GM20000 (cell line): ENCODE measurements around the gene RPL14.

Experiments
- DNase-seq: peaks from one replicate; pipeline ENCODE4 v3.0.0; 2012; ENCODE audit warnings: low spot score
- TF ChIP-seq, protein P1 (sequence below): IDR thresholded peaks from 2 replicates; pipeline ENCODE4 v1.5.1; 2012; ENCODE audit warnings: mild to moderate bottlenecking, control low read depth; ENCODE audit errors: extremely low read depth, missing control alignments

RPL14 gene

DNA sequence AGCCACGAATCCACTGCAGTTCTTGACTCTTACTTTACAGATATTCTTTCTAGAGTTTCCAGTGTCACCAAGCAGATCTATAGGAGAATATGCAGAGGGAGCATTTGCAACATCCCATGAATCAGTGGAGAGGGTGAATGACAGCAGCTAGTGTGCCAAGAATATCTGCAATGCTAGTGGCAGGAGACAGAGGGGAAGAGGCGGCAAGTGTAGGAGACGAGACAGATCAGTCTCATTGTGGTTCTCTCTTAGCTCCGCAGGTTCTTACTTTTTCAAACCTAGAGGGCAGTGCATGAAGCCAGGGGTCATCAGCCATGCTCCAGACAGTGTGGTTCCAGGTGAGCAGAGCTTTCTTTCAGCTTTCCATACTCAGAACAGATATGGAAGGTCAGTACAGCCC, 20.5 kb downstream of the RPL14 start:
- TF ChIP-seq, protein P1, sequence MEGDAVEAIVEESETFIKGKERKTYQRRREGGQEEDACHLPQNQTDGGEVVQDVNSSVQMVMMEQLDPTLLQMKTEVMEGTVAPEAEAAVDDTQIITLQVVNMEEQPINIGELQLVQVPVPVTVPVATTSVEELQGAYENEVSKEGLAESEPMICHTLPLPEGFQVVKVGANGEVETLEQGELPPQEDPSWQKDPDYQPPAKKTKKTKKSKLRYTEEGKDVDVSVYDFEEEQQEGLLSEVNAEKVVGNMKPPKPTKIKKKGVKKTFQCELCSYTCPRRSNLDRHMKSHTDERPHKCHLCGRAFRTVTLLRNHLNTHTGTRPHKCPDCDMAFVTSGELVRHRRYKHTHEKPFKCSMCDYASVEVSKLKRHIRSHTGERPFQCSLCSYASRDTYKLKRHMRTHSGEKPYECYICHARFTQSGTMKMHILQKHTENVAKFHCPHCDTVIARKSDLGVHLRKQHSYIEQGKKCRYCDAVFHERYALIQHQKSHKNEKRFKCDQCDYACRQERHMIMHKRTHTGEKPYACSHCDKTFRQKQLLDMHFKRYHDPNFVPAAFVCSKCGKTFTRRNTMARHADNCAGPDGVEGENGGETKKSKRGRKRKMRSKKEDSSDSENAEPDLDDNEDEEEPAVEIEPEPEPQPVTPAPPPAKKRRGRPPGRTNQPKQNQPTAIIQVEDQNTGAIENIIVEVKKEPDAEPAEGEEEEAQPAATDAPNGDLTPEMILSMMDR = no peak
- DNase-seq = no peak

DNA sequence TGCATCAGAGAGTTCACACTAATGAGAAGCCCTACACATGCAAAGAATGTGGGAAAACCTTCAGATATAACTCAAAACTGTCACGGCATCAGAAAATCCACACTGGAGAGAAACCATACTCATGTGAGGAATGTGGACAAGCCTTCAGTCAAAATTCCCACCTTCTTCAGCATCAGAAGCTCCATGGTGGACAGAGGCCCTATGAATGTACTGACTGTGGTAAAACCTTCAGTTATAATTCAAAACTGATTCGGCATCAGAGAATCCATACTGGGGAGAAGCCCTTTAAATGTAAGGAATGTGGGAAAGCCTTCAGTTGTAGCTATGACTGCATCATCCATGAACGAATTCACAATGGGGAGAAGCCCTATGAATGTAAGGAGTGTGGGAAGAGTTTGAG, 30.0 kb downstream of the RPL14 start:
- TF ChIP-seq, protein P1 = no peak
- DNase-seq = no peak

DNA sequence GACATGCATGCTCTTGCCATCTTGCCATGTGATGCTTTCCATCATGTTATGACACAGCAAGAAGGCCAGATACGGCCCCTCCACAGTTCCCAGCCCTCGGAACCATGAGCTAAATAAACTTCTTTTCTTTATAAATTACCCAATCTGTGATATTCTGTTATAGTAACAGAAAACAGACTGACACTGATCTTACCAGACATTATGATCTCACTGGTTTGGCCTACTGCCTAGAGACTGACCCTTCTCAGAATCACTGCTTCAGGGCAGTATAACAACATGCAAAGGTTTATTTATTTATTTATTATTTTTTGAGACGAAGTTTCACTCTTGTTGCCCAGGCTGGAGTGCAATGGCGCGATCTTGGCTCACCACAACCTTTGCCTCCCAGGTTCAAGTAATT, 33.8 kb downstream of the RPL14 start:
- DNase-seq = no peak
- TF ChIP-seq, protein P1 = no peak

DNA sequence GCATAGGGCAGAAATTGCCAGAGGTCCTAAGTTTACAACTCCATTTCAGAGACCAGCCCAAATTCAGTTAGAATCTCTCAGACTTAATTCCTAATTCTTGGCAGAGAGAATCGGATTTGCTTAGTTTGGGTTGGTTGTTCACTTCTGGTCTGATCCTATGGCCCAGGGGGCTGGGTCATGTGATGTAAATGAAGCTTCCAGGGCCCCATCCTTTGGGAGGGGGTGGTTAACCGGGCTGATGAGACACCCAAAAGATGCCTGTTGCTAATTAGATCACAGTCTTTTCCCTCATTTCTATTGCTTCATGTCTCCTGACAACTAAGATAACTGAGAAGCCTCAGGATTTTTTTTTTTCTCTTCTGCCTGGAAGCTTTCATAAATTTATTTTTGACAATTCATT, 37.6 kb downstream of the RPL14 start:
- DNase-seq = no peak
- TF ChIP-seq, protein P1 = no peak

DNA sequence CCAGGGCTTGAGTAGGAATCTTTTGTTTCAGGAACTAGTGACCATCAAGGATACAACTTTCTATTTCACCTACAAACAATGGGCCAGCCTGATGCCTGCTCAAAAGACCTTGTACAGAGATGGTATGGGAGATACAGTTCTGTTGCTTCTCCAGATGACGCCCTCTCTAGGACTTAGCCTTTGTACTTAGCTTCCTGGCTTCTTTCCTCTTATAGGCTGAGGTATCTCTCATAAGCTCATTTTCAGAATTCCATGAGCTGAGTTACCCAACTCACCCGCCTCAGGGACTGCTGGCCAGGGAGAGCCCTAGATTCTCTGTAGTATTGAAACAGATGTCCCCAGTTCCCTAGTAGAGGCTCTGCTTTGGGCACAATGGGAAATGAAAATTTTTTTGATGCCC, 40.1 kb downstream of the RPL14 start:
- no peak for DNase-seq
- TF ChIP-seq, protein P1 = no peak

DNA sequence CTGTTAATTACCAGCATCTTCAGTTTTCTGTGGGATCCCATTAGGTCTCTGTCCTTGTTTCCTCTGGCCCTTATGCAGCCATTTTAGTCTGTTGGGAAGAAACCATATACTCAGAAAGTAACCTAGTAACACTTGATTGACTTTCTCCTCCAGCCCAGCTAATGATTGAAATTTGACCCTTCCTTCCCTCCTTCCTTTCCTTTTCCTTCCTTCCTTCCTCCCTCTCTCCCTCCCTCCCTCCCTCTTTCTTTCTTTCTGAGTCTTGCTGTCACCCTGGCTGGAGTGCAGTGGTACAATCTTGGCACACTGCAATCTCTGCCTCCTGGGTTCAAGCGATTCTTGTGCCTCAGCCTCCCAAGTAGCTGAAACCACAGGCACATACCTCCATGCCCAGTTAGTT, 42.8 kb downstream of the RPL14 start:
- no peak for DNase-seq
- TF ChIP-seq, protein P1 = no peak

DNA sequence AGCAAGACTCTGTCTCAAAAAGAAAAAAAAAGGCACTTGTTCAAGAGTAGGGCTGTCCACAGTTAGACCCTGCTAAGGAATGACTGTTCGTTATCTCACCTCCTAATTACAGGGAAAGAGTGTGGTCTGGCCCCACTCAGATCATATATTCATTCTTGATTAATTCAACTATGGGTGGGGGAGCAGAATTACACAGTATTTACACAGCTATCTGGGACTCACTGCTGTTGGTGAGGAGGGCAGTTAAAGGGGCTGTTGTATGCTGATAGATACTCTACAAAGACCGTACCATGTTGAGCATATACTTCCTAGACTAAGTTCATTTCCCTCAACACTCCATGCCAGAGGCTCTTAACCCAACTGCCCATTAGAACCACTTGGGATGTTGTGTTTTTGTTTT, 44.9 kb downstream of the RPL14 start:
- no peak for DNase-seq
- TF ChIP-seq, protein P1 = no peak
